ENCODE measurements around the gene WDR43. TPM values are rescaled to one million over a fixed set of nuclear protein-coding genes. Genes with fewer than 3 reads are reported as not detected.
A peak's percentile ranks its signal among the peaks of the same experiment; 100 is the strongest.

The WDR43 gene
- total and polyA plus RNA-seq, 9 of the 15 experiments (the other 6 are each of a cell fraction or from before 2014, with no cell fraction given) = 34.6 to 197 (median 105) TPM

- TF ChIP-seq FOXJ2 (tag; IDR thresholded peaks at IDR 0.05) = no peak
- TF ChIP-seq ZNF584 (CRISPR knock-in tag; IDR thresholded peaks at IDR 0.05; ENCODE audit: low read depth) = no peak
- TF ChIP-seq ESRRA (IDR thresholded peaks at IDR 0.05; ENCODE audit: borderline replicate concordance, low read depth) = no peak; the same call in 1 of the 2 replicates
- TF ChIP-seq RBM22 (IDR thresholded peaks at IDR 0.05; ENCODE audit: low read depth, low read length, poor library complexity, severe bottlenecking) = peak; percentile 60
- no peak for TF ChIP-seq RFX7 (CRISPR knock-in tag; IDR thresholded peaks at IDR 0.05)
- TF ChIP-seq ZFP30 (CRISPR knock-in tag; IDR thresholded peaks at IDR 0.05; ENCODE audit: borderline replicate concordance) = no peak
- no peak for TF ChIP-seq ZNF551 (CRISPR knock-in tag; IDR thresholded peaks at IDR 0.05)
- peak; percentile 93 for TF ChIP-seq SUPT5H (IDR thresholded peaks at IDR 0.05)
- no peak for TF ChIP-seq BCOR (IDR thresholded peaks at IDR 0.05)
- peak; percentile 93 for TF ChIP-seq USF1 (CRISPR knock-in tag; IDR thresholded peaks at IDR 0.05)
- no peak for TF ChIP-seq ZNF277 (CRISPR knock-in tag; IDR thresholded peaks at IDR 0.05; ENCODE audit: borderline replicate concordance)
- TF ChIP-seq E4F1 (CRISPR knock-in tag; IDR thresholded peaks at IDR 0.05; ENCODE audit: borderline replicate concordance) = no peak
- no peak for TF ChIP-seq IRF9 (tag; IDR thresholded peaks at IDR 0.05)
- TF ChIP-seq EP400 (IDR thresholded peaks at IDR 0.05) = peak; percentile 99
- TF ChIP-seq RFX5 (IDR thresholded peaks at IDR 0.05; ENCODE audit: low read depth, low read length) = no peak
- no peak for TF ChIP-seq CLOCK (CRISPR knock-in tag; IDR thresholded peaks at IDR 0.05; ENCODE audit: borderline replicate concordance)
- no peak for TF ChIP-seq ZNF165 (CRISPR knock-in tag; IDR thresholded peaks at IDR 0.05; ENCODE audit: borderline replicate concordance)
- peak; percentile 95 to 98 (median 96) for TF ChIP-seq YY1 (IDR thresholded peaks at IDR 0.05; ENCODE audit: borderline replicate concordance in 1 of 3, control insufficient read depth in 1 of 3, extremely low read depth in 1 of 3, insufficient read depth in 3 of 3, insufficient read length in 1 of 3, insufficient replicate concordance in 2 of 3, low read depth in 1 of 3, low read length in 2 of 3)
- TF ChIP-seq C11orf30 (IDR thresholded peaks at IDR 0.05; ENCODE audit: low read depth) = peak; percentile 87
These were observed at the start of gene WDR43 (continued) for GRCh38 chr2:28894470-28895188.
